Dedifferentiated amniotic fluid mesenchymal stem cell (primary cell): Measurements from ENCODE around the gene STK10.

ENCODE experiments used
- DNase-seq: peaks from one replicate; pipeline ENCODE4 v3.0.0-alpha.2; 2016; ENCODE audit errors: extremely low spot score

STK10 gene

GRCh38 chr5:172089298-172090117 is 98.5 kb downstream of the STK10 start:
- no peak for DNase-seq

GRCh38 chr5:172088801-172089200 is 99.2 kb downstream of the STK10 start:
- no peak for DNase-seq

GRCh38 chr5:172086194-172086975 is 101.6 kb downstream of the STK10 start:
- DNase-seq, result no peak

GRCh38 chr5:172085738-172086137 is 102.3 kb downstream of the STK10 start:
- DNase-seq, result no peak

- DNase-seq, result no peak
Measured at GRCh38 chr5:172082180-172082579, 105.8 kb downstream of the STK10 start.

- no peak for DNase-seq
Measured at GRCh38 chr5:172079876-172080275, 108.1 kb downstream of the STK10 start.

GRCh38 chr5:172078726-172079345 is 109.2 kb downstream of the STK10 start:
- no peak for DNase-seq

GRCh38 chr5:172077664-172078425 is 110.2 kb downstream of the STK10 start:
- no peak for DNase-seq

GRCh38 chr5:172076761-172077244 is 111.2 kb downstream of the STK10 start:
- no peak for DNase-seq

GRCh38 chr5:172075656-172076055 is 112.4 kb downstream of the STK10 start:
- no peak for DNase-seq

- DNase-seq, result no peak
Measured at GRCh38 chr5:172074896-172075295, 113.1 kb downstream of the STK10 start.

GRCh38 chr5:172071309-172071875 is 116.6 kb downstream of the STK10 start:
- DNase-seq, result no peak

- DNase-seq, result no peak
Measured at GRCh38 chr5:172065431-172066065, 122.5 kb downstream of the STK10 start.

GRCh38 chr5:172064766-172065165 is 123.3 kb downstream of the STK10 start:
- DNase-seq, result no peak

GRCh38 chr5:172064358-172064757 is 123.7 kb downstream of the STK10 start:
- DNase-seq, result no peak

GRCh38 chr5:172063463-172064235 is 124.4 kb downstream of the STK10 start:
- no peak for DNase-seq

- no peak for DNase-seq
Measured at GRCh38 chr5:172059661-172060100, 128.3 kb downstream of the STK10 start.

GRCh38 chr5:172058088-172058487 is 129.9 kb downstream of the STK10 start:
- no peak for DNase-seq

- no peak for DNase-seq
Measured at GRCh38 chr5:172055996-172056395, 132.0 kb downstream of the STK10 start.

GRCh38 chr5:172055421-172055820 is 132.6 kb downstream of the STK10 start:
- no peak for DNase-seq
